HepG2 (cell line): ENCODE data around the gene SHC1. TPM values are rescaled to one million over a fixed set of nuclear protein-coding genes. Genes with fewer than 3 reads are reported as not detected.

Source experiments
- GABPA ChIP-seq, 2 experiments: IDR thresholded peaks; 2 replicates each; pipeline ENCODE4 v1.6.1; 2011 to 2016; ENCODE audit warnings: low read depth in 2 of 2, low read length in 1 of 2, missing biosample characterization in 1 of 2, missing genetic modification characterization in 1 of 2
- GFI1 ChIP-seq: sonication (generic); formaldehyde crosslinking; IDR thresholded peaks from 2 replicates; pipeline ENCODE4 v1.5.0; 2020; ENCODE audit warnings: missing genetic modification reagents, mild to moderate bottlenecking, borderline replicate concordance
- HIVEP1 ChIP-seq: sonication (generic); formaldehyde crosslinking; IDR thresholded peaks from 2 replicates; pipeline ENCODE4 v1.4.0; 2020; ENCODE audit warnings: mild to moderate bottlenecking, missing genetic modification reagents
- KLF13 ChIP-seq: sonication (generic); formaldehyde crosslinking; IDR thresholded peaks from 2 replicates; pipeline ENCODE4 v1.4.0; 2020; ENCODE audit warnings: mild to moderate bottlenecking, missing genetic modification reagents
- MTF2 ChIP-seq: sonication (generic); formaldehyde crosslinking; IDR thresholded peaks from 2 replicates; pipeline ENCODE4 v1.5.0; 2020; ENCODE audit warnings: missing genetic modification reagents, borderline replicate concordance
- PHF20 ChIP-seq: sonication (generic); formaldehyde crosslinking; IDR thresholded peaks from 2 replicates; pipeline ENCODE4 v1.5.0; 2020; ENCODE audit warnings: mild to moderate bottlenecking, missing genetic modification reagents
- PLRG1 ChIP-seq: fragments of 450-650 bp; conservative IDR thresholded peaks from 2 replicates; pipeline ENCODE4 v1.6.1; 2016
- RFX1 ChIP-seq: fragments of 450-650 bp; IDR thresholded peaks from 2 replicates; pipeline ENCODE4 v1.6.1; 2017
- SIX1 ChIP-seq: sonication (generic); formaldehyde crosslinking; IDR thresholded peaks from 2 replicates; pipeline ENCODE4 v1.4.0; 2020; ENCODE audit warnings: missing genetic modification reagents, borderline replicate concordance
- SMARCC2 ChIP-seq: fragments of 450-650 bp; IDR thresholded peaks from 2 replicates; pipeline ENCODE4 v1.6.1; 2017; ENCODE audit warnings: antibody characterized with exemption, mild to moderate bottlenecking
- ZBTB38 ChIP-seq: sonication (generic); formaldehyde crosslinking; IDR thresholded peaks from 2 replicates; pipeline ENCODE4 v1.5.1; 2020; ENCODE audit warnings: mild to moderate bottlenecking, missing genetic modification reagents
- ZNF224 ChIP-seq: sonication (generic); formaldehyde crosslinking; IDR thresholded peaks from 2 replicates; pipeline ENCODE4 v1.5.0; 2020; ENCODE audit warnings: mild to moderate bottlenecking, missing genetic modification reagents
- ZNF34 ChIP-seq: sonication (generic); formaldehyde crosslinking; IDR thresholded peaks from 2 replicates; pipeline ENCODE4 v1.4.0; 2020; ENCODE audit warnings: mild to moderate bottlenecking, missing genetic modification reagents, borderline replicate concordance
- ZNF746 ChIP-seq: sonication (generic); formaldehyde crosslinking; IDR thresholded peaks from 2 replicates; pipeline ENCODE4 v1.8.0; 2022; ENCODE audit warnings: mild to moderate bottlenecking, missing genetic modification reagents
- polyA plus RNA-seq, 8 experiments: library from polyadenylated mRNA; depleted of rRNA in 3 of 8; stranded (reverse) in 7 of 8; unstranded in 1 of 8; fragments of >200 nt; fragmentation: Illumina TruSeq in 4 of 8; extraction: Trizol in 4 of 8; gene quantifications; 2 replicates each; pipeline versions ENCODE4 v1.2.1 to v1.2.3, GENCODE V29; 2011 to 2016; ENCODE audit warnings: low read depth in 4 of 8, missing spikeins in 1 of 8, mixed read lengths in 1 of 8; ENCODE audit not compliant: insufficient read depth in 1 of 8
- total RNA-seq, 5 experiments: library from RNA; depleted of rRNA; stranded (reverse); fragments of >200 nt; fragmentation: Illumina TruSeq; extraction: Trizol; gene quantifications; 2 replicates each; pipeline ENCODE4 v1.2.3, GENCODE V29; 2016; ENCODE audit warnings: low read depth in 1 of 5
- TF ChIP-seq, protein P1 (sequence below): sonication (generic); formaldehyde crosslinking; conservative IDR thresholded peaks from 2 replicates; pipeline ENCODE4 v1.4.0; 2020; ENCODE audit warnings: missing genetic modification reagents
- TF ChIP-seq, protein P2 (sequence below): sonication (generic); formaldehyde crosslinking; IDR thresholded peaks from 2 replicates; pipeline ENCODE4 v1.4.0; 2020; ENCODE audit warnings: mild to moderate bottlenecking, missing genetic modification reagents
- TF ChIP-seq, protein P3 (sequence below): sonication (generic); formaldehyde crosslinking; IDR thresholded peaks from 2 replicates; pipeline ENCODE4 v1.5.0; 2020; ENCODE audit warnings: mild to moderate bottlenecking, missing genetic modification reagents
- TF ChIP-seq, protein P4 (sequence below): sonication (generic); formaldehyde crosslinking; IDR thresholded peaks from 2 replicates; pipeline ENCODE4 v1.5.0; 2020; ENCODE audit warnings: mild to moderate bottlenecking, missing genetic modification reagents

SHC1 gene
- total and polyA plus RNA-seq, 2 of the 13 experiments (the other 11 are each of a cell fraction or from before 2014, with no cell fraction given): 52.0 to 137 TPM

DNA sequence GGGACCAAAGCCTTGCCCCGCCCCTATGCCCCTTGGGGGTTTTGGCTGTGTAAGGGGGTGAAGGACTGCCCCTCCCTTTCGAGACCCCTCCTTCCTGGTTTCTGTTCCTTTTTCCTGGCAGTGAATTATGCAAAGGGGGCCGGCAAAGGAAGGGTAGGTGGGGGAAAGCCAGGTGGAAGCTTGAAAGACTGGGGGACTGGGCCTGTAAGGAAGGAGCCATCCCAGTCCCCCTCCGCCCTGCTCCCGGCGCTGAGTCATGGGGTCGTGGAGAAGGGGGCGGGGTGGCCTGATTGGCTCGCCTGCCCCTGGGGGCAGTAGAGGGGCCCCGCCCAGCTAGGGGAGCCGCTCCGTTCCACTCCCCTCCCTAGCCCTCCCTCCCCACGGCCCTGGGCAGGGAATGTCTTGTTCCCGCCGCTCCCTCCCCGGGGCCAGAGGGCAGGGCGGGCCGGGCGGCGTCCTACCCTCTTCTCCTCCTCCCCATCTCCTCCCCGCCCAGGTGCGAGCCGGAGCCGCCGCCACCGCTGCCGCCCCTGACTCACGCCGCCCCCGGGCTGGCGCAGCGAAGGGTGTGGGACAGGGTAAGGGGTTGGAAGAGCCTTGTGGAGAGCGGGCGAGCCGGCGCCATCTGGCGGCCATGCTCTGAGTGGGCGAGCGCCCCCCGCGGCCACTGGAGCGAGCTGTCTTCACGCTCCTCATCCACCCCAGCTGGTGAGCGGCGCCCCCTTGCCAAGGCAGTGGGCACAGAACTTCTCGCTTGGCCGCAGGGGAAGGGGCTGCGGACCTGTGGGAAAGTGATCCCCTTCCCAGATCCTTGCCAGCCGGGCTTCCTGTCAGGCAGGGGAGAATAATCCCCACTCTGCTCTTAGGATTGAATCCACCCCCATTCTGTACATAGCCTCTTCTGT is 46.7 kb upstream of the SHC1 start (continued):
- TF ChIP-seq, protein P1, sequence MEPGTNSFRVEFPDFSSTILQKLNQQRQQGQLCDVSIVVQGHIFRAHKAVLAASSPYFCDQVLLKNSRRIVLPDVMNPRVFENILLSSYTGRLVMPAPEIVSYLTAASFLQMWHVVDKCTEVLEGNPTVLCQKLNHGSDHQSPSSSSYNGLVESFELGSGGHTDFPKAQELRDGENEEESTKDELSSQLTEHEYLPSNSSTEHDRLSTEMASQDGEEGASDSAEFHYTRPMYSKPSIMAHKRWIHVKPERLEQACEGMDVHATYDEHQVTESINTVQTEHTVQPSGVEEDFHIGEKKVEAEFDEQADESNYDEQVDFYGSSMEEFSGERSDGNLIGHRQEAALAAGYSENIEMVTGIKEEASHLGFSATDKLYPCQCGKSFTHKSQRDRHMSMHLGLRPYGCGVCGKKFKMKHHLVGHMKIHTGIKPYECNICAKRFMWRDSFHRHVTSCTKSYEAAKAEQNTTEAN (CRISPR knock-in tag): no peak
- TF ChIP-seq SIX1 (no peak), ZNF34 (CRISPR knock-in tag) (peak; percentile 70; the same call in 1 of the 2 replicates), PLRG1 (no peak), KLF13 (CRISPR knock-in tag) (no peak), HIVEP1 (peak; percentile 85), SMARCC2 (no peak), ZBTB38 (peak; percentile 86), ZNF746 (CRISPR knock-in tag) (peak; percentile 97), GFI1 (CRISPR knock-in tag) (peak; percentile 76; the same call in 1 of the 2 replicates), PHF20 (CRISPR knock-in tag) (peak; percentile 71), RFX1 (no peak), ZNF224 (no peak), GABPA (IDR thresholded peaks at IDR 0.05; ENCODE audit: low read depth, low read length) (no peak), GABPA (CRISPR knock-in tag; IDR thresholded peaks at IDR 0.05; ENCODE audit: low read depth) (no peak; the same call in 1 of the 2 replicates), MTF2 (CRISPR knock-in tag) (0 out of 2 replicates have a peak, but pooled peaks have one; percentile 76)
- TF ChIP-seq, protein P2, sequence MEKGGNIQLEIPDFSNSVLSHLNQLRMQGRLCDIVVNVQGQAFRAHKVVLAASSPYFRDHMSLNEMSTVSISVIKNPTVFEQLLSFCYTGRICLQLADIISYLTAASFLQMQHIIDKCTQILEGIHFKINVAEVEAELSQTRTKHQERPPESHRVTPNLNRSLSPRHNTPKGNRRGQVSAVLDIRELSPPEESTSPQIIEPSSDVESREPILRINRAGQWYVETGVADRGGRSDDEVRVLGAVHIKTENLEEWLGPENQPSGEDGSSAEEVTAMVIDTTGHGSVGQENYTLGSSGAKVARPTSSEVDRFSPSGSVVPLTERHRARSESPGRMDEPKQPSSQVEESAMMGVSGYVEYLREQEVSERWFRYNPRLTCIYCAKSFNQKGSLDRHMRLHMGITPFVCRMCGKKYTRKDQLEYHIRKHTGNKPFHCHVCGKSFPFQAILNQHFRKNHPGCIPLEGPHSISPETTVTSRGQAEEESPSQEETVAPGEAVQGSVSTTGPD (CRISPR knock-in tag): no peak
- TF ChIP-seq, protein P3, sequence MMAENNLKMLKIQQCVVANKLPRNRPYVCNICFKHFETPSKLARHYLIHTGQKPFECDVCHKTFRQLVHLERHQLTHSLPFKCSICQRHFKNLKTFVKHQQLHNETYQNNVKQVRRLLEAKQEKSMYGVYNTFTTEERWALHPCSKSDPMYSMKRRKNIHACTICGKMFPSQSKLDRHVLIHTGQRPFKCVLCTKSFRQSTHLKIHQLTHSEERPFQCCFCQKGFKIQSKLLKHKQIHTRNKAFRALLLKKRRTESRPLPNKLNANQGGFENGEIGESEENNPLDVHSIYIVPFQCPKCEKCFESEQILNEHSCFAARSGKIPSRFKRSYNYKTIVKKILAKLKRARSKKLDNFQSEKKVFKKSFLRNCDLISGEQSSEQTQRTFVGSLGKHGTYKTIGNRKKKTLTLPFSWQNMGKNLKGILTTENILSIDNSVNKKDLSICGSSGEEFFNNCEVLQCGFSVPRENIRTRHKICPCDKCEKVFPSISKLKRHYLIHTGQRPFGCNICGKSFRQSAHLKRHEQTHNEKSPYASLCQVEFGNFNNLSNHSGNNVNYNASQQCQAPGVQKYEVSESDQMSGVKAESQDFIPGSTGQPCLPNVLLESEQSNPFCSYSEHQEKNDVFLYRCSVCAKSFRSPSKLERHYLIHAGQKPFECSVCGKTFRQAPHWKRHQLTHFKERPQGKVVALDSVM: peak; percentile 67
- TF ChIP-seq, protein P4, sequence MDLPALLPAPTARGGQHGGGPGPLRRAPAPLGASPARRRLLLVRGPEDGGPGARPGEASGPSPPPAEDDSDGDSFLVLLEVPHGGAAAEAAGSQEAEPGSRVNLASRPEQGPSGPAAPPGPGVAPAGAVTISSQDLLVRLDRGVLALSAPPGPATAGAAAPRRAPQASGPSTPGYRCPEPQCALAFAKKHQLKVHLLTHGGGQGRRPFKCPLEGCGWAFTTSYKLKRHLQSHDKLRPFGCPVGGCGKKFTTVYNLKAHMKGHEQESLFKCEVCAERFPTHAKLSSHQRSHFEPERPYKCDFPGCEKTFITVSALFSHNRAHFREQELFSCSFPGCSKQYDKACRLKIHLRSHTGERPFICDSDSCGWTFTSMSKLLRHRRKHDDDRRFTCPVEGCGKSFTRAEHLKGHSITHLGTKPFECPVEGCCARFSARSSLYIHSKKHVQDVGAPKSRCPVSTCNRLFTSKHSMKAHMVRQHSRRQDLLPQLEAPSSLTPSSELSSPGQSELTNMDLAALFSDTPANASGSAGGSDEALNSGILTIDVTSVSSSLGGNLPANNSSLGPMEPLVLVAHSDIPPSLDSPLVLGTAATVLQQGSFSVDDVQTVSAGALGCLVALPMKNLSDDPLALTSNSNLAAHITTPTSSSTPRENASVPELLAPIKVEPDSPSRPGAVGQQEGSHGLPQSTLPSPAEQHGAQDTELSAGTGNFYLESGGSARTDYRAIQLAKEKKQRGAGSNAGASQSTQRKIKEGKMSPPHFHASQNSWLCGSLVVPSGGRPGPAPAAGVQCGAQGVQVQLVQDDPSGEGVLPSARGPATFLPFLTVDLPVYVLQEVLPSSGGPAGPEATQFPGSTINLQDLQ (CRISPR knock-in tag): no peak; the same call in 1 of the 2 replicates
